ENCODE data around the gene CR1L. TPM values are rescaled to one million over a fixed set of nuclear protein-coding genes. Genes with fewer than 3 reads are reported as not detected.
"Not testable (repeated sequence)": the region's sequence is repeated elsewhere in the genome, so short reads cannot be mapped to it uniquely, and the experiment has no call there.

The CR1L gene
- total RNA-seq, 1 donor from 2014 or later = not detected

DNA sequence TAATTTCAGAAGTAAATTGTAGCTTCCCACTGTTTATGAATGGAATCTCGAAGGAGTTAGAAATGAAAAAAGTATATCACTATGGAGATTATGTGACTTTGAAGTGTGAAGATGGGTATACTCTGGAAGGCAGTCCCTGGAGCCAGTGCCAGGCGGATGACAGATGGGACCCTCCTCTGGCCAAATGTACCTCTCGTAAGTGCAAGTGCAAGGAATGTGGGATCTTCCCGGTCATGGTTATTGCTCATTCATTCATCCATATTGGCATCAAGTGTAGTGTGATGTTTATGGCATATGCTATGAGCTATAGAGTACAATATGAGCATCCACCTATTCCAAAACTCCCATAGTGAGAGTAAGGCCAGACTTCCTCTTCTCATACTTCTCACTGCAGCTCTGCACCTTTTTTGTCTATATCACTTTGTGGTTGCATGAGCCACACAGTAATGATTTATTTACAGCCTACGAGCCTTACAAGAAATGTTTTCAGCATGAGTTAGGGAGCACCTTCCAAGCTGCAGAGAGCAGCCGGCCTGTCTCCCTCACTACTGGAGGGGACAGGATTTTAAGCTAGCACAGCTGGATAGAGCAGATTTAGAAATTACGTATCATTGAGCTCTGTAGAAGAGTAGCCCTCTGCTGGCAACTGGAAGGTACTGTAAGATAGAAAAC, 24.9 kb upstream of the CR1L start:
- H3K36me3 Mint-ChIP-seq = no peaks in the 10 kb centered on the region
- no peak overlapping the region for H3K27ac Mint-ChIP-seq
- peaks cover 3% of the 10 kb centered on the region for H3K27me3 Mint-ChIP-seq
- H3K9me3 Mint-ChIP-seq = no peaks in the 10 kb centered on the region
- no peak for DNase-seq (ENCODE audit: extremely low spot score, unreplicated experiment)
- peaks cover 5% of the 10 kb centered on the region for H3K4me1 Mint-ChIP-seq (ENCODE audit: unreplicated experiment)
- TF ChIP-seq, protein P1, sequence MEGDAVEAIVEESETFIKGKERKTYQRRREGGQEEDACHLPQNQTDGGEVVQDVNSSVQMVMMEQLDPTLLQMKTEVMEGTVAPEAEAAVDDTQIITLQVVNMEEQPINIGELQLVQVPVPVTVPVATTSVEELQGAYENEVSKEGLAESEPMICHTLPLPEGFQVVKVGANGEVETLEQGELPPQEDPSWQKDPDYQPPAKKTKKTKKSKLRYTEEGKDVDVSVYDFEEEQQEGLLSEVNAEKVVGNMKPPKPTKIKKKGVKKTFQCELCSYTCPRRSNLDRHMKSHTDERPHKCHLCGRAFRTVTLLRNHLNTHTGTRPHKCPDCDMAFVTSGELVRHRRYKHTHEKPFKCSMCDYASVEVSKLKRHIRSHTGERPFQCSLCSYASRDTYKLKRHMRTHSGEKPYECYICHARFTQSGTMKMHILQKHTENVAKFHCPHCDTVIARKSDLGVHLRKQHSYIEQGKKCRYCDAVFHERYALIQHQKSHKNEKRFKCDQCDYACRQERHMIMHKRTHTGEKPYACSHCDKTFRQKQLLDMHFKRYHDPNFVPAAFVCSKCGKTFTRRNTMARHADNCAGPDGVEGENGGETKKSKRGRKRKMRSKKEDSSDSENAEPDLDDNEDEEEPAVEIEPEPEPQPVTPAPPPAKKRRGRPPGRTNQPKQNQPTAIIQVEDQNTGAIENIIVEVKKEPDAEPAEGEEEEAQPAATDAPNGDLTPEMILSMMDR (conservative IDR thresholded peaks at IDR 0.05) = peak; percentile 82
- H3K4me3 Mint-ChIP-seq = no peak overlapping the region

DNA sequence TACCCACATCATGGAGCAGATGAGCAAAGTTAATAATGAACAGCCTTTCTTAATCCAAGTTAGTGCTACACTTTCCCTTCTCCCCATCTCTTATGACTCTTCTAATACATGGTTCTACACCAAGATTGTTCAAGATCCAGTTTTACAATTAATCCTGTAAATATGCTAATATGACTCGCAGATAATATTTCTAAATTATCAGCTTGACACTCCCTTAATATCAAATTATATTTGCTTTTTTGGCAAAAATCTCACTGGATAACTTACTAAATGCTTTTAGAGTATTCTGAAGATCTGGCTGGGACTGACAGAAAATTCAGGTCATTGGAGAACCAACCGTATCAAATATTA, 24.4 kb upstream of the CR1L start:
- no peak overlapping the region for H3K4me3 Mint-ChIP-seq
- no peak overlapping the region for H3K27ac Mint-ChIP-seq
- H3K27me3 Mint-ChIP-seq = peaks cover 3% of the 10 kb centered on the region
- DNase-seq (ENCODE audit: extremely low spot score, unreplicated experiment) = no peak
- H3K9me3 Mint-ChIP-seq = no peaks in the 10 kb centered on the region
- TF ChIP-seq, protein P1 (conservative IDR thresholded peaks at IDR 0.05) = peak; percentile 5
- no peaks in the 10 kb centered on the region for H3K36me3 Mint-ChIP-seq
- H3K4me1 Mint-ChIP-seq (ENCODE audit: unreplicated experiment) = peaks cover 5% of the 10 kb centered on the region

DNA sequence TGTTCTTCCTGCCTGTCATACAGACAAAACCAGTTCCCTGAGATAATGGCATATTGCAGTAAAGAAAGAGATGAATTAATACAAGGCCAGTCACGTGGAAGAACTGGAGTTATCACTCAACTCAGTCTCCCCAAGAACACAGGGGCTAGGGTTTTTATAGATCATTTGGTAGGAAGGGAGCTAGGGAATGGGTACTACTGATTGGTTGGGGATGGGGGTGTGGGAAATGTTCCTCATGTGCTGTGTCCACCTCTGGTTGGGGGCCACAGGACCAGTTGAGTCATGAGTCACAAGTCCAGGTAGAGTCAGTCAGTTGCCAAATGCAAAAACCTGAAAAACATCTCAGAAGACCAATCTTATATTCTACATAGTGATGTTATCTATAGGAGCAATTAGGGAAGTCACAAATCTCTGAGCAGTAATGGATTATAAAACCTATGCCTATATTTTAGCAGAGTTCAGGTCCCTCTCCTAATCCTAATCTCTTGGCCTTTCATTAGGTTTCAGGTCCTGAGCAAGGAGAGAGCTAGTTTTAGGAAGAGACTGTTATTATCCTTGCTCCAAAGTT, 19.3 kb upstream of the CR1L start:
- not testable (repeated sequence) for H3K9me3 Mint-ChIP-seq; DNase-seq (ENCODE audit: extremely low spot score, unreplicated experiment); H3K36me3 Mint-ChIP-seq; H3K4me3 Mint-ChIP-seq; H3K27ac Mint-ChIP-seq; H3K4me1 Mint-ChIP-seq (ENCODE audit: unreplicated experiment); H3K27me3 Mint-ChIP-seq

DNA sequence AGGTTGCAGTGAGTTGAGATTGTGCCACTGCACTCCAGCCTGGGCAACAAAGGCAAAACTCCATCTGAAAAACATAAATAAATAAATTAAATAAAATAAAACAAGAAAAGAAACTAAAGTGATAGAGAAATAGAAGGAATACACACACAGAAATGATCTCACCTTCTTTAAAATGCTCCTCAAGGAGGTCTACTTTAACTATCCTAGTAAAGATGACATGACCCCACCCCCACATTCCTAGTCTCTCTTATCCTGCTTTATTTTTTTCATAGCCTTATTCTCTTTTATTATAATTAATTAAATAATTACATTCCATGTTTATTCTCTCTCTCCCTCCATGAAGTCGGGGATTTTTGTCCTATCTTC, 18.0 kb upstream of the CR1L start:
- Mint-ChIP-seq H3K9me3 (peaks cover 4% of the 10 kb centered on the region), H3K27ac (no peak overlapping the region), H3K36me3 (no peaks in the 10 kb centered on the region), H3K4me1 (ENCODE audit: unreplicated experiment) (no peaks in the 10 kb centered on the region), H3K4me3 (no peak overlapping the region), H3K27me3 (no peaks in the 10 kb centered on the region)
- no peak for DNase-seq (ENCODE audit: extremely low spot score, unreplicated experiment)
- TF ChIP-seq, protein P1 (conservative IDR thresholded peaks at IDR 0.05) = no peak

DNA sequence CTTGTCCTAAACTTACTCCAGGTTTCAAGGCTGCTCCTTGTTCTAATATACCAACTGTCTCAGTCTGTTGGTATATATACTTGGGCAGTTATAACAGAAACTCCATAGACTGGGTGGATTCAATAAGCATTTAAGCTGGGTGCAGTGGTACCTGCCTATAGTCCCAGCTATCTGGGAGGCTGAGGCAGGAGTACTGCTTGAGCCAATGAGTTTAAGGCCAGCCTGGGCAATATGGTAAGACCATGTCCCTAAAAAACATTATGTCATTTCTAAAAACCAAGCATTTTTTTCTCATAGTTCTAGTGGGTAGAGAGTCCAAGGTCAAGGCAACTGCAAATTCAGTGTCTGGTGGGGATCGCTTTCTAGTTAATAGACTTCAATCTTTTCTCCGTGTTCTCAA, 17.4 kb upstream of the CR1L start:
- Mint-ChIP-seq H3K9me3 (peaks cover 4% of the 10 kb centered on the region), H3K36me3 (no peaks in the 10 kb centered on the region), H3K4me3 (no peak overlapping the region), H3K27ac (no peak overlapping the region), H3K27me3 (no peaks in the 10 kb centered on the region), H3K4me1 (ENCODE audit: unreplicated experiment) (no peaks in the 10 kb centered on the region)
- DNase-seq (ENCODE audit: extremely low spot score, unreplicated experiment) = no peak
- TF ChIP-seq, protein P1 (conservative IDR thresholded peaks at IDR 0.05) = no peak

DNA sequence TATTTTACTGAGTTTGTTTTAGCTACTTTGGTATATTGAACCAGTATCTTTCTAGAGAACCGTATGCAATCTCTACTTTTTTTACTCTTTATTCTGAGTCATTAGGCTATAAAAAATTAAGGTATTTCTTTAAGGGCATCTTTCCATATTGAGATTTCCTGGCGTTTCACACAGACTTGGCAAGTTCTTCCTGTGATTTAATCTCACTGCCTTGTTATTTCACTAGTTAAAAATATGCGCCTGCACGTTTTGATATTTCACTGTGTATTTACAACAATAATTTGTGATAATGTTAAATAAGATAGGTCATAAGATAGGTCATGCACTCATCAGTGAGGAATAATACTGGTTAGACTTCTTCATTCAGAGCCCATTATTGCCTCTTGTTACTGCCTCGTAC, 16.2 kb upstream of the CR1L start:
- H3K36me3 Mint-ChIP-seq = no peaks in the 10 kb centered on the region

More for the DNA sequence above, 16.2 kb upstream of the CR1L start:
- H3K4me3 Mint-ChIP-seq = no peak overlapping the region
- peaks cover 4% of the 10 kb centered on the region for H3K9me3 Mint-ChIP-seq
- TF ChIP-seq, protein P1 (conservative IDR thresholded peaks at IDR 0.05) = no peak
- H3K27ac Mint-ChIP-seq = no peak overlapping the region
- H3K27me3 Mint-ChIP-seq = peaks cover 4% of the 10 kb centered on the region
- no peaks in the 10 kb centered on the region for H3K4me1 Mint-ChIP-seq (ENCODE audit: unreplicated experiment)
- no peak for DNase-seq (ENCODE audit: extremely low spot score, unreplicated experiment)

Data from type B pancreatic cell (in vitro differentiated cells).